HPDE6-E6E7 (cell line): ENCODE results near the gene RNF8.
"Not testable (repeated sequence)": the region's sequence is repeated elsewhere in the genome, so short reads cannot be mapped to it uniquely, and the experiment has no call there.

Source experiments
- DNase-seq: peaks from one replicate; pipeline ENCODE4 v3.0.0; 2011; ENCODE audit warnings: missing footprints; ENCODE audit errors: extremely low spot score

RNF8 gene

DNA sequence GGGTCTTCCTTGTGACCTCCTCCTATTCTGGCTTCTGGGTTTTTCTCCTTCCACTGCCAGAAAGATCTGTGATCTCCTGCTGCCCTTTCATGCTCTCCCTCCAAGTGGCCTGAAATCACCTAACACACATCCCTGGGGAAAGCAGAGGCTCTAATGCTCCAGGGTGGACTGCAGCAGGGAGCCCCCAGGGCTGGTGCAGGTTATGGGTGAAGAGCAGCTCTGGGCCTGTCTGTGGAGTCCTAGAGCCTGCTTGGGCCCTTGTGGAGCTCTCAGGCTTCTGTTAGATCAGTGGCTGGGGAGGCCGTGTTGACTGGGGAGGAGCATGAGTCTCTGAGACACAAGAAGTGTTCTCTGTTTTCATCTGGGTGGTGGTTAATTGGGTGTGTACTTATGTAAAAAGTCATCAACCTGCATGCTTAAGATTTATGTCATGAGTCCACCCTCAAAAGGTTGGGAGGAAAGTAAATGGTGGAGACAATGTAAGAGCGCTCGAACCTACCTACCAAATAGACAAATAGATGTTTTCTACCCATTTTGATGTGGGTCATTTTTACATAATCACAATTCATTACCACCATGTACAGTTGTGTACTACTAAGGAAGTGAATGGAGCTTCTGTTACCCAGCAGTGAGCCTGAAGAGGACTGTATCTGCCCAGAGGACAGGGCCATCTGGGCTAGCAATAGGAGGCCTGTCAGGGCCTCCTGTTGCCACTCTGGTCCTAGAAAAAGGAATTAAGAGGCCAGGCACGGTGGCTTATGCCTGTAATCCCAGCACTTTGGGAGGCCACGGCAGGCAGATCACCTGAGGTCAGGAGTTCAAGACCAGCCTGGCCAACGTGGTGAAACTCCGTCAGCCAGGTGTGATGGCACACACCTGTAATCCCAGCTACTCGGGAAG, 32.0 kb upstream of the RNF8 start:
- DNase-seq = no peak

- DNase-seq = no peak
Observed at GRCh38 chr6:37323580-37323979, 30.2 kb upstream of the RNF8 start.

DNA sequence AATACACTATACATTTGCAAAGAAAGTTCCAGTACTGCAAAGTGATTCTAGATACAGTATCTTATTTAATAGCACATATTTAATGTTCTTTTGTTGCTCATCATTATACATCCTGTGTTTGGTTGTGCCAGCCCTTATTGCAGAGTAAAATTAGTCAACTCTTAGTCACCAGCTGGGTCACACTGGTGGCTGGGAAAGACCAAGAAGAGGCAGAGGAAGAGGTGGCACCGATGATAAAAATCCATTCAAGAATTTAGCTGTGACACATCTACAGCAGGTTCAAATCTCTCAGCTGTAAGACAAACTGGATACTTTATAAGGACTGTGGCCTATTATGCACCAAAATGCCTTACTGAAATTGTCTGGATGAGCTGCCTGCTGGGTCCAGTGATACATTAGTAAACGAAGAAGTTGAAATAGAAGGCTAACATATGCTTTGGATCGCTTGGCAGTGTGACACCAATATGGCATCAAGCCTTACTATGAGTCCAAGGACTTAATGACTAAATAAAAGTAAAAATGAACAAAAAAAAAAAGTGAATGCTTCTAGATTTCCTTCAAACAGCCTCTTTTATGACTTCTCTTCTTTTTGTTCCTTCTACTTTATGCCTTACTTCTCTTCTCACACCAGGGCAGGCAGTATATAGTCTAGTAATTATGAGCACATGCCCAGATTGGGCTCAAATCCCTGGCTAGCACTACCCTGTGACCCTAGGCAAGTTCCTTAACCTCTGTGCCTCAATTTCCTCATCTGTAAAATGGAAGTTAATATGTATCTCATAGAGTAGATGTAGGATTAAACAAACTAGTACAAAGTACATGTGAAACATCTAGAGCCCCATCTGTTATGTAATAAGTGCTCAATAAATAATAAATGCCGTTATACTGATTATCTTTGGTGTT, 29.4 kb upstream of the RNF8 start:
- peak; percentile 36 for DNase-seq

DNA sequence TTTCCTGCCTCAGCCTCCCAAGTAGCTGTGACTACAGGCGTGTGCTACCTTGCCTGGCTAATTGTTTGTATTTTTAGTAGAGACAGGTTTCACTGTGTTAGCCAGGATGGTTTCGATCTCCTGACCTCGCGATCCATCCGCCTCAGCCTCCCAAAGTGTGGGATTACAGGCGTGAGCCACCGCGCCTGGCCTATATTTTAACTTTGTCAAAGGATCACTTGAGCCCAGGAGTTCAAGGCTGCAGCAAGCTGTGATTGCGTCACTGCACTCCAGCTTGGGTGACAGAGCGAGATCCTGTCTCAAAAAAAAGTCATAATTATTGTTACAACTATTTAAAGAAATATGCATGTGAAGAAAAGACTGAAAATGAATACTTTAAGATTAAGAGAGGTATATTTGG, 23.4 kb upstream of the RNF8 start:
- not testable (repeated sequence) for DNase-seq

GRCh38 chr6:37331047-37331446, 22.7 kb upstream of the RNF8 start:
- DNase-seq = no peak

- no peak for DNase-seq
Observed at GRCh38 chr6:37332894-37333293, 20.9 kb upstream of the RNF8 start.

- no peak for DNase-seq
Observed at GRCh38 chr6:37334047-37334446, 19.7 kb upstream of the RNF8 start.

DNA sequence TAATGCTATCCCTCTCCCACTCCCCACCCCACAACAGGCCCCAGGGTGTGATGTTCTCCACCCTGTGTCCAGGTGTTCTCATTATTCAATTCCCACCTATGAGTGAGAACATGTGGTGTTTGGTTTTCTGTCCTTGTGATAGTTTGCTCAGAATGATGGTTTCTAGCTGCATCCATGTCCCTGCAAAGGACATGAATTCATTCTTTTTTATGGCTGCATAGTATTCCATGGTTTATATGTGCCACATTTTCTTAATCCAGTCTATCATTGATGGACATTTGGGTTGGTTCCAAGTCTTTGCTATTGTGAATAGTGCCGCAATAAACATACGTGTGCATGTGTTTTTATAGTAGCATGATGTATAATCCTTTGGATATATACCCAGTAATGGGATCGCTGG, 15.5 kb upstream of the RNF8 start:
- not testable (repeated sequence) for DNase-seq

GRCh38 chr6:37338745-37339255, 15.0 kb upstream of the RNF8 start:
- DNase-seq = no peak

DNA sequence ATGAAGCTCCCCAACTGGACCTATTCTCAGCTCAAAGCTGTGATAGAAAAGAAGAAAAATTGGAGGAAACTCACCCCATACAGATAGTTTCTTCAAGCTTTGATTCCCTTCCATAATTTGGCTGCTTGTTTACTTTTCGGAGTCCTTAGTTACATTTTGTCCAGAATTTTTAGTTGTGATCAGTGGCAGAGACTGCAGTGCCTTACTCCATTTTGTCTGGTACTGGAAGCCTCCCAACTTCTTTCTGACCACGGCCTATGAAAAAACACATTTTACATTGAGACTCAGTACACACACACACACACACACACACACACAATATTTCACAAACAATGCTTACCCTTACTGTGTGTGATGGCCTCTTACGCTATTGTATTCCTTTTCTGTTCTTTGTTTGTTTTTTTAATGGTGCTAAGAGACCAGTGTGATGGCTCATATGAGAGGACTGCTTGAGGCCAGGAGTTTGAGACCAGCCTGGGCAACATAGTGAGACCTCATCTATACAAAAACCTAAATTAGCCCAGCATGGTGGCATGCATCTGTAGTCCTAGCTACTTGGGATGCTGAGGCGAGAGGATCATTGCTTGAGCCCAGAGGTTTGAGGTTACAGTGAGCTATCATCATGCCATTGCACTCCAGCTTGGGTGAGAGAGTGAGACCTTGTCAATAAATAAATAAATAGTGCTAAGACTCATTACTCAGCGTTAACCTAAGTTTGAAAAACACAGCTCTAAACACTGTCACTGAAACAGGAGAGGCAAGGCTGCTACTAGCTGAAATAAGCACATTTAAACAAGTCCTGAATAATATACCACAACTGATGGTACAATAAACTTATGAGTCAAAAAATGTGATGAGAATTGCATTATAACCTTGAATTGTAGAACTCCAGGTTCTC, 13.8 kb upstream of the RNF8 start:
- no peak for DNase-seq

- DNase-seq = no peak
Observed at GRCh38 chr6:37340639-37340943, 13.2 kb upstream of the RNF8 start.

DNA sequence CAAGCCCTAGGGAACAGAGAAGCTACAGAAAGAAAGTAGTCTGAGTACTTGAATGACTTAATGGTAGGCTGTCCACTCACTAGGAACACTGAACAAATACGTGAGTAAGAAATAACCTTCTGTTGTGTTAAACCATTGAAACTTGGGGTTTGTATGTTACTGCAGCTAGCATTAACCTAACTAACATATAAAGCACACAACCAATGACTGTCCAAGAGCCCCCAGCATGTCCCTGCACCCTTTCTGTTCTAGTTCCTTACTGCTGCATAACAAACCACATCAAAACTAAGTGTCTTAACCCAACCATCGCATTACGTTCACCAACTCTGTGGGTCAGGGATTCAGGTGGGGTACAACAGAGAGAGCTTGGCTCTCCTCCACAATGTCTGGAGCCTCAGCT, 10.5 kb upstream of the RNF8 start:
- DNase-seq = no peak

GRCh38 chr6:37344308-37344707, 9.5 kb upstream of the RNF8 start:
- no peak for DNase-seq

GRCh38 chr6:37345804-37346203, 8.0 kb upstream of the RNF8 start:
- not testable (repeated sequence) for DNase-seq

DNA sequence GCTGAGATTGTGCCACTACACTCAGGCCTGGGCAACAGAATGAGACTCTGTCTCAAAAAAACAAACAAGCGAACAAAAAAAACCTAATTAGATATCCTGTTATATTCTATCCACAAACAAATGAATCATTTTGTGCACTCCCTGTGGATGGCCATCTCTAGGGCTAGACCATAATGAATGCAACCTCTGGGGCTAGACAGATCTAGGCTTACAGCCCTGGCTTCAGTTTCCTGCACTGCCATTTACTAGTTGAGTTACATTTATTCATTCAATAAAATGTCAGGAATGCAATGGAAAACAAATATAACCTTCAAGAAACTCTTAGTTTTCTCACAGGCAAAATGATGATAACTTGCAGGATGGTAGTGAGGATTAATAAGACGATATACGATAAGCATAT, 6.6 kb upstream of the RNF8 start:
- DNase-seq = no peak

- DNase-seq = no peak
Observed at GRCh38 chr6:37347670-37348111, 6.1 kb upstream of the RNF8 start.

DNA sequence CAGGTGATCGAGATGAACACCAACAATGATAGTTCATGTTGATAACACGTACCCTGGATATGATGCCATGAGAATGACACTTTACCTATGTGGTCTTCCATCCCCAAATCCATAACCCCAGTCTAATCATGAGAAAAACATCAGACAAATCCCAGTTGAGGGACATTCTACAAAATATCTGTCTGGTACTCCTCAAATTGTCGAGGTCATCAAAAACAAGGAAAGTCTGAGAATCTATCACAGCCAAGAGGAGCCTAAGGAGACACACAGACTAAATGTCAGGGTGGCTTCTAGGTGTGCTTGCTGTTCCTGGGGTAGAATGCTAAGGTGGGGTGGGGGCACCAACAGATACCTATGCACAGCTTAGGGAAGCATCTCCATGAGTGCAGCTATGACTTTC, 2.8 kb upstream of the RNF8 start:
- DNase-seq = no peak

DNA sequence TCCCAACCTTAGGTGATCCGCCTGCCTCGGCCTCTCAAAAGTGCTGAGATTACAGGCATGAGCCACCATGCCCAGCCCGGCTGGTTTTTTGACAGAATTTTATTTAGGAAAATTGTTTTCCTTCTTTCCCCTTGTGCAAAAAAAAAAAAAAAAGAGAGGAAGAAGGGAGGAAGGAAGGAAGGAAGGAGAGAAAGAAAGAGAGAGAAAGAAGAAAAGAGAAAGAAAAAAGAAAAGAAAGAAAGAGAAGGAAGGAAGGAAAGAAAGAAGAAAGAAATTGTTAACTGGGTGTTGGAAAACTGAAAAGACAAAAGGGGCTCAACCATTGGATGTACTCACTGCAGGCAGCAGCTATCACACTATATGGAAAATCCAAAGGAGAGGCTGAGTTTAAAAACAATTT, 1.4 kb upstream of the RNF8 start:
- no peak for DNase-seq

GRCh38 chr6:37354526-37355384, 972 bp downstream of the RNF8 start:
- peak; percentile 37 for DNase-seq

- DNase-seq = no peak
Observed at GRCh38 chr6:37357288-37357687, 3.5 kb downstream of the RNF8 start.

GRCh38 chr6:37357860-37358259, 4.1 kb downstream of the RNF8 start:
- no peak for DNase-seq
